Activated CD4-positive, CD25-positive, alpha-beta regulatory T cell treated with anti-CD3 and anti-CD28 coated beads, Interleukin-2, amount 50 U/mL, for 72 hours (primary cell): ENCODE measurements around the gene VWCE.
"Not testable (repeated sequence)": the region's sequence is repeated elsewhere in the genome, so short reads cannot be mapped to it uniquely, and the experiment has no call there.

Experiments
- DNase-seq: peaks from one replicate; pipeline ENCODE4 v3.0.0; 2021

The VWCE gene

DNA sequence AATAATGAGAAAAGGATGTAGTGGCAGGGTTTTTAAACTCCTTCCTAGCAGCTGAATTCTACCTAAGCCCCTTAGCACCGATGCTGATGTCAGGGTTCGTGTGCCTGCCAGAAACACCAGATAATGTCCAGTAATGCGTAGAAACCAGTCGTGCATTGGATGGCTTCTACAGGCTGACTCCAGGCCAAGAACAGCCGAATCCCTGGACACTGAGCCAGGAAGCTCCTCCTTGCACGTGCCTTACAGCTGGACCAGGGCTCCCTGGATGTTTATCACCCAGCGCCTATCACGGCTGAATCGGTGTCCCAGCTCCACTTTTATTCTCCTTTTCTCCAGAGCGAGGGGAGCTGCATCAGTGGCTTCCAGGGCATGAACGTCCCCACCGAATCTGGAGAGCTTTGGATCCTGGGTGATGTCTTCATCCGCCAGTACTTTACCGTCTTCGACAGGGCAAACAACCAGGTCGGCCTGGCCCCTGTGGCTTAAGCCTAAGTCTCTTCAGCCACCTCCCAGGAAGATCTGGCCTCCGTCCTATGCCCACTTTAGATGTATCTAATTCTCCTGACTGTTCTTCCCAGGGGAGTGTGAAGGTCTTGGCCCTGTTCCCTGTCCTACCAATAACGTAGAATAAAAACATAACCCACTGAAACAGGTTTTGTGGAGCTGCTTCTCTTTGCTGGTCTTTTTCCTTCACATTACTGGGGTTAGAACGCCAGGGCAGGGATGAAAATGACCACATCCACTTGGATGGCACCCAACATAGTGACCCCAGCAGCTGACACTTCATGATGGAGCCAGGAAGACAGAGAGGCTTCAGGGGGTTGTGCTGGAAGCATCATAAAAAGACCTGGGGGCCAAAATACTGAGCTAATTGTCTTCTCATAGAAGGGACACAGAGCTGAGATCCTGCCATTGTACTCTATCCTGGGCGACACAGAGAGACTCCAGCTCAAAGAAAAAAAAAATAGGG lies 44.0 kb downstream of the VWCE start:
- not testable (repeated sequence) for DNase-seq

DNA sequence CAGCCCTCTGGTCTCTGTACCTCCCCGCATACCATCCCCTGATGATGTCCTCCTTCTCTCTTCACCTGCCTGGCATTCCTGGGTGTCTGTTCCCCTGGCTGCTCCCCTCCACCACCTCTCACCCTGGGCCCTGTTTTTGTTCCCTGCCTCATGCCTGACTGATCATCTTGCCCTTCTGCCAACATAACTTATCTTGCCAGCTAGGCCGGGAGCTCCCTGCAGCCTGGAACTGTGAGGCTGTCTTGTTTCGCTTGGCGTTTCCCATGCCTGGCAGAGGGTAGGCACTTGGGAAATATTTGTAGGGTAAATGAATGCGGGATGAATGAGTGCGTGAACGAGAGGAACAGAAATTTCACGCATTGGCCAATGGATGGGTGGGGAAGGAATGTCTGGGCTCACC lies 45.9 kb downstream of the VWCE start:
- DNase-seq, result not testable (repeated sequence)

DNA sequence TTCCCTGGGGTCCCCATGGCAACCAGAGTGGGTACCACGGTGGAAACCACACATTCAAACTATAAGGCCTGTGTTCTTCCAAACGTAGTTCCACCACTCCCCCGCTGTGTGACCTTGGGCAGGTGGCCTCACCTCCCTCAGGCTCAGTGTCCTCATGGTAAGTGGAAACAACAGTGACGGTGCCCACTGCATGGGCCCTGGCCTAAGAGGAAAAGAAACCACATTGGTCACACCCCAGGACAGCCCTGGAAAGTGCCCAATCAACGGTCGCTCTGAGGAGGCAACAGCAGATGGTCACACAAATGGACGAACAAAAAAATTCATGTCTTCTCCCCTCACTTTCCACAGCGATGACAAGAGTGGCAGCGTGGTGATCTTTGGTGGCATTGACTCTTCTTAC lies 47.0 kb downstream of the VWCE start:
- not testable (repeated sequence) for DNase-seq

DNA sequence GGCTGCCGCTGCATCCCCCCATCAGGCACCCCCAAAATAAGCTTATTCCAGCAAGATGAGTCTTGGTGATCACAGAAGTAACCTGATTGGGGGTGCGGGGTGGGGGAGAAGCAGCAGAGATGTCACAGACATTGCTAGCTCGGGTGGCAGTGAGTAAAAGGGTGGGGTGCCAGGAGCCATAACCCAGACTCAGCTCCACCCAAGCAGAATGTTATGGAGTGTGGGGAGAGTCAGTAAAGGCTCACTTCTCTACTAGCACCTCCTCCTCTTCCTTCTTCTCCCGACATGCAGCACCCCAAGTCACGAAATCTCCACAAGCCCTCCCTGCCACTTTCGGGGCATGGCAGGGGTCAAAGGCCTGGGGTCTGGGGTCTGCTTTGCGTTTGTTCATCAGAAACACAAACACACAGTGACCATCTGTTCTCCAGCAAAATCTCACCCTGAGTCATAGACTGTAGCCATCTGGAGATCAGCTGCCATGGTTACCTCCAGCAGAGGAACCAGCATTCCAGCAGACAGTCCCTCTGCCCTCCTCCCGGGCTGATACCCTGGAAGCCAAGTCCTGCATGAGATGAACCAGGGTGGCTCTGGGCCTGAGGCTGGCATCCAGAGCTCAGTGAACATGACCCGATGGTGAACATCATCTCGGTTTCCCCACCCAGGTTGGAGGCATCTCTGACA lies 49.7 kb downstream of the VWCE start:
- not testable (repeated sequence) for DNase-seq

DNA sequence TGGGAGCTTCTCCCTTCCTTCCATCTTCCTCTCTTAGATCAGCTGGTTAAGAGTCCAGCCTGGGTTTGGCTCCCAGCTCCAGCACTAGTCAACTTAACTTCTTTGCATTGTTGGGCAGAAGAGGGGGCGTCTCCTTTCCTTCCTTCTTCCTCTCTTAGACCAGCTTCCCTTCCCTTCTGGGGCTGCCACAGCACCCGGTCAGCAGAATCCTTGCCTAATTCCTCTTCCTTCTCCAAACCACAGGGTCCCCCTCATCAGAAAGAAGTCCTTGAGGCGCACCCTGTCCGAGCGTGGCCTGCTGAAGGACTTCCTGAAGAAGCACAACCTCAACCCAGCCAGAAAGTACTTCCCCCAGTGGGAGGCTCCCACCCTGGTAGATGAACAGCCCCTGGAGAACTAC lies 53.6 kb downstream of the VWCE start:
- DNase-seq, result not testable (repeated sequence)

DNA sequence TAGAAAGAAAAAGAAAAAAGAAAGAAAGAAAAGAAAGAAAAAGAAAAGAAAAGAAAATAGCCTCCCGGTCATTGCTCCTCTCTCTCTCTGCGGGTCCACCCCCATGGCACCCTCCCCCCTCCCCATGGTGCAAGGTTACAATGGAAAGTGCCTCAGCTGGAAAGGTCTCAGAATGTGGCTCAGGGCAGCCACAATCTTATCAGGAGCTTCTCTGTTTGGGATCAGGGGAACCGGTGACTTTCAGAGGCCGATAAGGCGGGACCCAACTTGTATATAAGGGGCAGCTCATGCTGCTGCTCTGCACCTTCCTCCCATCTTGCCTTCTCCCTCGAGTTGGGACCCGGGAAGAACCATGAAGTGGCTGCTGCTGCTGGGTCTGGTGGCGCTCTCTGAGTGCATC lies 54.2 kb downstream of the VWCE start, which contains the start of gene PGA5:
Gene PGA5 (plus strand): TSS at position 301 of the 400 bp plus-strand sequence. CDS start 52 bp downstream, at position 353.
- not testable (repeated sequence) for DNase-seq

DNA sequence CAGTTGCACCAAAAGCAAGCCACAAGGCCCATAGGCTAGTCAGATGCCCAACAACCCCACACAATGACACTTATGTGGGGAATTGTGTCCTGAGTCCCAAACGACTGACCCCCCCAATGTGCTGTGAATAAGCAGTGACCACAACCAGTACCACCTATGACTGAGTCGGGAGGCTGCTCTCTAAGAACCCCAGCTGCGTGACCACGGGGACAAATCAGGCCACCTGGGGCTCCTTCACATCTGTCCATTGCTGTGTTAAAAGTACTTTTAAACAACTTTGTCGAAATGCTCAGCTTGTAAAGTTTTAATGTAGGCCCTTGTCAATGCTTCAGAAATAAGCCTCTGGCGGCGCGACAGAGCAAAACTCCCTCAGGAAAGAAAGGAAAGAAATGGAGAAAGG lies 54.8 kb downstream of the VWCE start:
- DNase-seq, result not testable (repeated sequence)

DNA sequence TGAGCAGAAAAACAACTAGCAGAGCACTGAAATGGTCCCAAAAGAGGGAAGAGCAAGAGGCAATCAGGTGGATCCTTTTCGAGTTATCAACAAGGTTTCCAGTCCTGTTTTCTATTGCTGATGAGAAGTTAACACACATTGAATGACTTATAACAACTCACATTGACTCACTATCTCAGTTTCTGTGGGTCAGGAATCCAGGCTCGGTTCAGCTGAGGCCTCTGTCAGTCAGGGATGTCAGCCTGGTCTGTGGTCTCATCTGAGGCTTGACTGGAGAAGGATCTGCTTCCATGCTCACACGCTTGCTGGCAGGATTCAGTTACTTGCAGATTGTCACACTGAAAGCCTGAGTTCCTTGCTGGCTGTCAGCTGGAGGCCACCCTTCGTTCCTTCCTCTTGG lies 58.0 kb downstream of the VWCE start:
- not testable (repeated sequence) for DNase-seq

DNA sequence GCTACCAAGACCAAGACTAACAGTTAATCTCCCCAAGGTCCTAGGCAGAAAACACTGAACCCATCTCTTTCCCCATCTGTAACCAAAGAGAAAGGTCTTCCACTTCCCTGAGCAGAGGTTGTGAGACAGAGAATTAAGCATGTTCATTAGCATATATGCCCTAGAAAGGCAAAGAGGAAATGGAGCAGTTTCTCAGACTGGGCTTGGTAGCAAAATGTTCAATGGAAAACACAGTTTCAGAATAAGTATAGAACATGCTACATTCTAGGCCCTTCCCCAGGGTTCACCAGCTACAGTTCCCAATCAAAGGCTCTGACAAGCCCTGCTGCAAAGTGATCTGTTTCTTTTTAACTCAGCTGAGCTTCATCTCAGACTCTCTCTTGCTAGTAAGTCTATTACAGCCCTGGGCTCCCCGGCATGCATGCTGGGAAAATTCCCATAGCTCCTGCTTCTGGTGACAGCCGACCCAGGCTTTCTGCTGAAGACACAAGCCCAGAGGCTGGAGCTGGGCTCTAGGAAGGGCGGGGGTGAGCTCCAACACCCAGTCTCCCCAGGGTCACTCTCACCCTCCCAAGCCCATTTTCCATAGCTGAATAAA lies 62.5 kb downstream of the VWCE start:
- not testable (repeated sequence) for DNase-seq

DNA sequence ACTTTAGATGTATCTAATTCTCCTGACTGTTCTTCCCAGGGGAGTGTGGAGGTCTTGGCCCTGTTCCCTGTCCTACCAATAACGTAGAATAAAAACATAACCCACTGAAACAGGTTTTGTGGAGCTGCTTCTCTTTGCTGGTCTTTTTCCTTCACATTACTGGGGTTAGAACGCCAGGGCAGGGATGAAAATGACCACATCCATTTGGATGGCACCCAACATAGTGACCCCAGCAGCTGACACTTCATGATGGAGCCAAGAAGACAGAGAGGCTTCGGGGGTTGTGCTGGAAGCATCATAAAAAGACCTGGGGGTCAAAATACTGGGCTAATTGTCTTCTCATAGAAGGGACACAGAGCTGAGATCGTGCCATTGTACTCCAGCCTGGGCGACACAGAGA lies 63.5 kb downstream of the VWCE start:
- DNase-seq, result not testable (repeated sequence)

DNA sequence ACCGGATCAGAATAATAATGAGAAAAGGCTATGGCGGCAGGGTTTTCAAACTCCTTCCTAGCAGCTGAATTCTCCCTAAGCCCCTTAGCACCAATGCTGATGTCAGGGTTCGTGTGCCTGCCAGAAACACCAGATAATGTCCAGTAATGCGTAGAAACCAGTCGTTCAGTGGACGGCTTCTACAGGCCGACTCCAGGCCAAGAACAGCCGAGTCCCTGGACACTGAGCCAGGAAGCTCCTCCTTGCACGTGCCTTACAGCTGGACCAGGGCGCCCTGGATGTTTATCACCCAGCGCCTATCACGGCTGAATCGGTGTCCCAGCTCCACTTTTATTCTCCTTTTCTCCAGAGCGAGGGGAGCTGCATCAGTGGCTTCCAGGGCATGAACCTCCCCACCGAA lies 64.1 kb downstream of the VWCE start:
- DNase-seq, result not testable (repeated sequence)

DNA sequence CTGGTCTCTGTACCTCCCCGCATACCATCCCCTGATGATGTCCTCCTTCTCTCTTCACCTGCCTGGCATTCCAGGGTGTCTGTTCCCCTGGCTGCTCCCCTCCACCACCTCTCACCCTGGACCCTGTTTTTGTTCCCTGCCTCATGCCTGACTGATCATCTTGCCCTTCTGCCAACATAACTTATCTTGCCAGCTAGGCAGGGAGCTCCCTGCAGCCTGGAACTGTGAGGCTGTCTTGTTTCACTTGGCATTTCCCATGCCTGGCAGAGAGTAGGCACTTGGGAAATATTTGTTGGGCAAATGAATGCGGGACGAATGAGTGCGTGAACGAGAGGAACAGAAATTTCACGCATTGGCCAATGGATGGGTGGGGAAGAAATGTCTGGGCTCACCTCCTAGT lies 65.7 kb downstream of the VWCE start:
- not testable (repeated sequence) for DNase-seq

DNA sequence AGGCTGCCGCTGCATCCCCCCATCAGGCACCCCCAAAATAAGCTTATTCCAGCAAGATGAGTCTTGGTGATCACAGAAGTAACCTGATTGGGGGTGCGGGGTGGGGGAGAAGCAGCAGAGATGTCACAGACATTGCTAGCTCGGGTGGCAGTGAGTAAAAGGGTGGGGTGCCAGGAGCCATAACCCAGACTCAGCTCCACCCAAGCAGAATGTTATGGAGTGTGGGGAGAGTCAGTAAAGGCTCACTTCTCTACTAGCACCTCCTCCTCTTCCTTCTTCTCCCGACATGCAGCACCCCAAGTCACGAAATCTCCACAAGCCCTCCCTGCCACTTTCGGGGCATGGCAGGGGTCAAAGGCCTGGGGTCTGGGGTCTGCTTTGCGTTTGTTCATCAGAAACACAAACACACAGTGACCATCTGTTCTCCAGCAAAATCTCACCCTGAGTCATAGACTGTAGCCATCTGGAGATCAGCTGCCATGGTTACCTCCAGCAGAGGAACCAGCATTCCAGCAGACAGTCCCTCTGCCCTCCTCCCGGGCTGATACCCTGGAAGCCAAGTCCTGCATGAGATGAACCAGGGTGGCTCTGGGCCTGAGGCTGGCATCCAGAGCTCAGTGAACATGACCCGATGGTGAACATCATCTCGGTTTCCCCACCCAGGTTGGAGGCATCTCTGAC lies 68.5 kb downstream of the VWCE start:
- DNase-seq, result not testable (repeated sequence)

DNA sequence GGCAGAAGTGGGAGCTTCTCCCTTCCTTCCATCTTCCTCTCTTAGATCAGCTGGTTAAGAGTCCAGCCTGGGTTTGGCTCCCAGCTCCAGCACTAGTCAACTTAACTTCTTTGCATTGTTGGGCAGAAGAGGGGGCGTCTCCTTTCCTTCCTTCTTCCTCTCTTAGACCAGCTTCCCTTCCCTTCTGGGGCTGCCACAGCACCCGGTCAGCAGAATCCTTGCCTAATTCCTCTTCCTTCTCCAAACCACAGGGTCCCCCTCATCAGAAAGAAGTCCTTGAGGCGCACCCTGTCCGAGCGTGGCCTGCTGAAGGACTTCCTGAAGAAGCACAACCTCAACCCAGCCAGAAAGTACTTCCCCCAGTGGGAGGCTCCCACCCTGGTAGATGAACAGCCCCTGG lies 72.4 kb downstream of the VWCE start:
- not testable (repeated sequence) for DNase-seq

DNA sequence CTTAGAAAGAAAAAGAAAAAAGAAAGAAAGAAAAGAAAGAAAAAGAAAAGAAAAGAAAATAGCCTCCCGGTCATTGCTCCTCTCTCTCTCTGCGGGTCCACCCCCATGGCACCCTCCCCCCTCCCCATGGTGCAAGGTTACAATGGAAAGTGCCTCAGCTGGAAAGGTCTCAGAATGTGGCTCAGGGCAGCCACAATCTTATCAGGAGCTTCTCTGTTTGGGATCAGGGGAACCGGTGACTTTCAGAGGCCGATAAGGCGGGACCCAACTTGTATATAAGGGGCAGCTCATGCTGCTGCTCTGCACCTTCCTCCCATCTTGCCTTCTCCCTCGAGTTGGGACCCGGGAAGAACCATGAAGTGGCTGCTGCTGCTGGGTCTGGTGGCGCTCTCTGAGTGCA lies 73.1 kb downstream of the VWCE start, which contains the start of gene PGA4:
Gene PGA4 (plus strand): TSS at position 301 of the 400 bp plus-strand sequence. CDS start 54 bp downstream, at position 355.
- DNase-seq, result not testable (repeated sequence)

DNA sequence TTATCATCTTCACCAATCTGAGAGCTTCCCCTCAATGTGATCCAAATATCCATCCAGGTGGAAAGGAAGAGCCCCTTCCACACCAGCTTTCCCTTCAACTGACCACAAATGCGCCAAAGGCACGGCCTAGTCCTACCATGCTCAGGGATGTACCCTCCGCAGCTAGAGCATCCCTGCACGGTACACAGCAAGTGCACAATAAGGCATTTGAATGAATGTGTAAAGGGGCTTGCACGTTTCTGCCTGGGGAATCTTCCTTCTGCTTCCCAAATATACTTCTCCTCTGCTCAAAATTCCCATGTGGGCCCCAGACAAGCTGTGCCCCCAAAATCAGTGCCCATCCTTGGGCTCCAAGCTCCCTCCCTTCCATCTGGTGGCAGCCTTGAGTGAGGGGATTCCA lies 76.1 kb downstream of the VWCE start:
- DNase-seq, result not testable (repeated sequence)

DNA sequence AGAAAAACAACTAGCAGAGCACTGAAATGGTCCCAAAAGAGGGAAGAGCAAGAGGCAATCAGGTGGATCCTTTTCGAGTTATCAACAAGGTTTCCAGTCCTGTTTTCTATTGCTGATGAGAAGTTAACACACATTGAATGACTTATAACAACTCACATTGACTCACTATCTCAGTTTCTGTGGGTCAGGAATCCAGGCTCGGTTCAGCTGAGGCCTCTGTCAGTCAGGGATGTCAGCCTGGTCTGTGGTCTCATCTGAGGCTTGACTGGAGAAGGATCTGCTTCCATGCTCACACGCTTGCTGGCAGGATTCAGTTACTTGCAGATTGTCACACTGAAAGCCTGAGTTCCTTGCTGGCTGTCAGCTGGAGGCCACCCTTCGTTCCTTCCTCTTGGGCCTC lies 76.8 kb downstream of the VWCE start:
- not testable (repeated sequence) for DNase-seq

DNA sequence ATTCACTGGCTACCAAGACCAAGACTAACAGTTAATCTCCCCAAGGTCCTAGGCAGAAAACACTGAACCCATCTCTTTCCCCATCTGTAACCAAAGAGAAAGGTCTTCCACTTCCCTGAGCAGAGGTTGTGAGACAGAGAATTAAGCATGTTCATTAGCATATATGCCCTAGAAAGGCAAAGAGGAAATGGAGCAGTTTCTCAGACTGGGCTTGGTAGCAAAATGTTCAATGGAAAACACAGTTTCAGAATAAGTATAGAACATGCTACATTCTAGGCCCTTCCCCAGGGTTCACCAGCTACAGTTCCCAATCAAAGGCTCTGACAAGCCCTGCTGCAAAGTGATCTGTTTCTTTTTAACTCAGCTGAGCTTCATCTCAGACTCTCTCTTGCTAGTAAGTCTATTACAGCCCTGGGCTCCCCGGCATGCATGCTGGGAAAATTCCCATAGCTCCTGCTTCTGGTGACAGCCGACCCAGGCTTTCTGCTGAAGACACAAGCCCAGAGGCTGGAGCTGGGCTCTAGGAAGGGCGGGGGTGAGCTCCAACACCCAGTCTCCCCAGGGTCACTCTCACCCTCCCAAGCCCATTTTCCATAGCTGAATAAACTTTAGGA lies 81.3 kb downstream of the VWCE start:
- not testable (repeated sequence) for DNase-seq

DNA sequence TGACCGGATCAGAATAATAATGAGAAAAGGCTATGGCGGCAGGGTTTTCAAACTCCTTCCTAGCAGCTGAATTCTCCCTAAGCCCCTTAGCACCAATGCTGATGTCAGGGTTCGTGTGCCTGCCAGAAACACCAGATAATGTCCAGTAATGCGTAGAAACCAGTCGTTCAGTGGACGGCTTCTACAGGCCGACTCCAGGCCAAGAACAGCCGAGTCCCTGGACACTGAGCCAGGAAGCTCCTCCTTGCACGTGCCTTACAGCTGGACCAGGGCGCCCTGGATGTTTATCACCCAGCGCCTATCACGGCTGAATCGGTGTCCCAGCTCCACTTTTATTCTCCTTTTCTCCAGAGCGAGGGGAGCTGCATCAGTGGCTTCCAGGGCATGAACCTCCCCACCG lies 82.9 kb downstream of the VWCE start:
- not testable (repeated sequence) for DNase-seq

DNA sequence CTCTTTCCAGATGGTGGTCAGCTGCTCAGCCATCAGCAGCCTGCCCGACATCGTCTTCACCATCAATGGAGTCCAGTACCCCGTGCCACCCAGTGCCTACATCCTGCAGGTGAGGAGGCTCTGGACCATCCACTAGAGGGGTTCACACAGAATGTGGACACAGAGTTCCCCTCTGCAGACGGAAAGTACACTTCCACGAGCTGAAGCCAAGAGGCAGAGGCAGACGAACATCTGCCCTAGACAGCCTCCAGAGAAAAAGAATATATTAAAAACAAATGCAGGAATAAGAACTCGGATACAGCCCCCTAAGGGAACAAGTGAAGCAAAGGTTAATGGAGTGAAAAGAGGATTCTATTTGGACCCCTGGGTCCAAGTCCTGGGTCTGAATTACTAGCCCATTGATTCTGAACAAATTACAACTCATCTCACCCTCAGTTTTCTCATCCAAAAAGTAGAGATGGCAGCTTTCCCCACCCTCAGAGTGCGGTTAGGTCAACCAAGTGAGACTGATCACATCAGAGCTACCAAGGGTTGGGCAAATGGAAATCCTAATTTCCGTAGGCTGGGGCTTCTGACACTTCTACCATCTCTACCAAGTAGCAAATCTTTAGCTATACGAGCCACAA lies 83.7 kb downstream of the VWCE start:
- not testable (repeated sequence) for DNase-seq

DNA sequence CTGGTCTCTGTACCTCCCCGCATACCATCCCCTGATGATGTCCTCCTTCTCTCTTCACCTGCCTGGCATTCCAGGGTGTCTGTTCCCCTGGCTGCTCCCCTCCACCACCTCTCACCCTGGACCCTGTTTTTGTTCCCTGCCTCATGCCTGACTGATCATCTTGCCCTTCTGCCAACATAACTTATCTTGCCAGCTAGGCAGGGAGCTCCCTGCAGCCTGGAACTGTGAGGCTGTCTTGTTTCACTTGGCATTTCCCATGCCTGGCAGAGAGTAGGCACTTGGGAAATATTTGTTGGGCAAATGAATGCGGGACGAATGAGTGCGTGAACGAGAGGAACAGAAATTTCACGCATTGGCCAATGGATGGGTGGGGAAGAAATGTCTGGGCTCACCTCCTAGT lies 84.5 kb downstream of the VWCE start:
- not testable (repeated sequence) for DNase-seq
